NOMO-1 treated with DMSO at 0.1 percent for 48 hours (cell line): ENCODE results near the gene PEAR1.

ENCODE experiments used
- DNase-seq: peaks from one replicate; lab custom pipeline; 2025; ENCODE audit not compliant: unreplicated experiment; lab: John Stamatoyannopoulos, UW

PEAR1 gene

DNA sequence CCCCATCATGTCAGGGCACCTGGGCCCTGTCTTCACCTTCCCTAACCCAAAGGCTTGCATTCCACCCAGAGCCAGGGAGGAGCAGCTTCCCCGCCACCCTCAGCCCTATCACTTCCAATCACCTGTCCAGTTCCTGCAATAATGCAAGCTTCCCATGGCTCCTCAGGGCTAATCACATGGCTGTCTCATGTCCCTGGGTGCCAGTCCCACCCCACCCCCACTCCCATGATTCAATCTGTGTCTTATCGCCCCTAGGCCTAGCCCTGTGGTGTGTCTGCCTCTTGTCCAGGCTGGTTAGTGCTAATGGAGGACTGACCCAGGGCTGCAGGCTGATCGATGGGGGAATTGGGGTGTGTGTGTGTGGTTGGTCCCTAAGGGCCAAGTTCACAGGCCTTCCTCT lies 11.0 kb upstream of the PEAR1 start:
- DNase-seq: no peak

DNA sequence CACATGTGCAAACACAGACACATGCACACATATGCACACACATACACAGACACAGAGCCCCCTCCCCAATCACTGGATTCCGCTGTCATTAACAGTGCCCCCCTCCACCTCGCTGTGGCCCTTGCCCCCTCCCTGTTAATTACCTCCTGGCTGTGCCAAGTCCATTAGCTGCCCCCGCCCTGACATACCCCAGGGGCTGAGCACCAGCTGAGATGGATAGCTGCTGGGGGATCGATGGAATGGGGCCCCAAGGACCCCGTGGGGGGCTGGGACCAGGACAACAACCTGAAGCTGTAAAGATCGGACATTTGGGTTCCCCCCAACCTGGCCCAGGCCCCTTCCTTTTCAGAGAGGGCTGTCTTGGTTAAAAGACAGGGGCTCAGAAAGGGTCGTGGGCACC lies 9.6 kb upstream of the PEAR1 start:
- no peak for DNase-seq

DNA sequence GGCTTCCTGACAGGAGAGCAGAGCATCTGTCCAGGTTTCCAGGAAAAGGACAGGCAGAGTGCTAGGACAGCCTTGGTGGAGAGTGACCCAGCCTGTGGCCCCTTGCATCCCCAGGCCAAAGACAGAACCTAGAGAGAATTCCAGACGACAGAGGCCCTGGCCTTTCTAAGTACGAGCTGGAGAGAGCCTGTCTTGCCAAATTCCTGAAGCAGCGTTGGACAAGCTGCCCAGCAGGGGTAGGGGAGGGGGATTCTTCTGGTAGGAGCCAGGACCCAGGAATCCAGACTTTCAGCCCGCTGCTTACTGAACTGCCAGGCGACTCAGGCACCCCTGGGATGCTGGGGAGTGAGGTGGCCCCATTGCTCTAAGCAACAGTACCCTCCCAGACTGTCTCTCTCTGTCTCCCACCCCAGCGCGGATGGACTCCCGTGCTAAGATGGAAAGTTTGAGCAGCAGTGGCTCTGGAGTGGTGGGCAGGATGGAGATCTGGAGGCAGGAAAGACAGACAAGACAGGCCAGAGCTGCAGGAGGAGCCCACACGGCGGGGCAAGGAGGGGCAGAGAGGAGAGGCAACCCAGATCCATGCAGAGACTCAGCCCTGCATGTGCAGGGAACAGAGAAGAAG lies 8.8 kb upstream of the PEAR1 start:
- DNase-seq: no peak

DNA sequence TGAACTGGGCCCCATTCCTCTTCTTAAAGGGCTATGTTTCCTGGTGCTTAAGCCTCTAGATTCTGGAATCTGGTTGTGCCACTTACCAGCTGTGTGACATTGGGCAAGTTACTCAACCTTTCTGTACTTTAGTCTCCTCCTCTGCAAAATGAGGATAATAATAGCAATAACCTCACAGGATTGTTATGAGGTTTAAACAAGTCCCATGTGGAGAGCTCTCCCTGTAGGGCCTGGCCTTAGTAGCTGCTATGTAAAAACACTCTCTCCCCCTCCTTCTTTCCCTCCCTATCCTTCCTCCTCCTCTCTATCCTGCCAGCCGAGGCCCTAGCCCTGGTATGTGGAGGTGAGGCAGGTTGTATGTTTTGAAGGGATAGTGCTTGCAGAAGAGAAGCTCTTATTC lies 8.2 kb upstream of the PEAR1 start:
- no peak for DNase-seq

DNA sequence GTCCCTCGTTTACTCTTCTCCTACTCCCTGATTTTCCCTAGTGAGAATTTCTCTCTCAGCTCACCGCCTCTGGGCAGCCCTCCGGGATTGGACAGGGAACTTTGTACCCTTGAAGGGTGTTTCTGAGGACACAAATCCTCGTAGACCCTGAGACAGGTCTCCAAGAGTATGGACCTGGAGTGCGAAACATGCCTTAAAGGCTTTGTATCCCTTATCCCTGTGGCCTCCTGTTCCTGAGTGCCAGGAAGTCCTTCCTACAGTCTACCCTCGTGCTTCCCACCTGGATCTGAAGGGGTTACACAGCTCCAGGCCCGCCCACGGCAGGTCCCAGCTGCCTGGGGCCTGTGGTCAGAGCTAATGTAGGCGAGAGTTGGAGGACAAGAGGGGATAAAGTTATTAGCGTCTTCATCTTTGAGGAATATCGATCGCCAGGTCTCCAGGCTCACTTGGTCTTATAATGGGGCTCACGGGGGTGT lies 7.6 kb upstream of the PEAR1 start:
- no peak for DNase-seq

DNA sequence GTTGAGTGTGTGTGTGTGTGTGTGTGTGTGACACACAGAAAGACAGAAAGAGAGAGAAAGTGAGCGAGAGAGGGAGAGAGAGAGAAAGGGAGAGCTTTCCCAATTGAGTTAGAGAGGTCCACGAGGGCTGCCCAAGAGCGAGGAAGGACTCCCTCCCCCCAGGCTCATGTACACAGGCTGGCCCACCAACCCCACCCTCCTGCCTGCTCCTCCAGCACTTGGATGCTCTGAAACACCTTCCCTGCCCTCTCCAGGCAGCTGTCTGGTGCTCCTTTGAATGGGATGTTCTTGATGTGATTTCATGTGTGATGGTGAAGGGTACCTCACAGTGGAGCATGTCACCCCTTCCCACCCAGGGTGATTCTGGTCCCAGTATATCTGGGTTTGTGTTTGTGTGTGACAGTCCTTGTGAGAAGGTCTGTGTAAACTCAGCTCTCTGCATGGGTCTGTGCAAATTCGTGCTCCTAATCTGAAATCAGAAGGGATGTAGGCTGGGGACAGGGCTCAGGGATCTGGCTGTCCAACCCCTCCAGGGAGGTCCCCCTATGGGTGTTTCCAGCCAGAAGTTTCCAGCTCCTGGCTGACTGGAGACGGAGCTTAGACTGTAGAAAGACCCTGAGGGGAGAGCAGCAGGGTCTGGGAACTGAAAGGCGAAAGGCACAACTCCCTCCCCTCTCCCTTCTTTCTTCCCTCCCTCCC lies 6.8 kb upstream of the PEAR1 start:
- DNase-seq: no peak

DNA sequence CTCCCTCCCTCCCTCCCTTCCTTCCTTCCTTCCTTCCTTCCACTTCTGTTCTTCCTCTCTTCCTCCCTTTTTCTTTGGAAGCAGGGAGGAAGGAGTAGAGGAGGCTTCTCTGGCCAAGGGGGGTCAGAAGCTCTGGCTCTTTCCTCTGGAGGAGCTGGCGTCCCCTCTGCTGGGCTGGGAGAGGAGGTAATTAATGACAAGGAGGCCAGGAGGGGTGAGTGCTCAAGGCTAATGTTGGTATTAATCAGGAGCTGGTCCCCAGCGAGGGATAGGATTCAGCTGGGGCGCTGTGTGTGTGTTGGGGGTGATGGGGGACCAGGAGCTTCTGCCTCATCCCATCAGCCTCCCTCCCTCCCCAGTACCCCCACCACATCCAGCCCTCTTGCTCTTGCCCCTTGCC lies 6.2 kb upstream of the PEAR1 start:
- DNase-seq: no peak

DNA sequence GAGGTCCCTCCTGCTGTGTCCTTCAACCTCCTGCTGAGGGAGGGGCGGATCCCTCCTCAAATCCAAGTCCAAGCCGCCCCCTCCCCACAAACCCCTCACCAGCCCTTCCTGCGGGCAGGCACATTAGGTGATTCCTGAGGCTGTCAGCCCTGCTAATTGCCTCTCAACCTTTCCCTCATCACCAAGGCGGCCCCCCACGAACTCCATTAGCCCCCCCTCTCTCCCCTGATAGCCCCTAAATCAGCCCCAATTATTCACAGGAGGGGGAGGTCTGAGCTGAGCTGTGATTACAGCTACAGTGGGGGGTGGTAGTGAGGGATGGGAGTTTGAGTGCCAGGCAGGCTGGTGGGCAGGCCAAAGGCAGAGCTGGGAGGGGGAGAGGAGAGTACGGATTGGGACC lies 5.8 kb upstream of the PEAR1 start:
- DNase-seq: no peak

DNA sequence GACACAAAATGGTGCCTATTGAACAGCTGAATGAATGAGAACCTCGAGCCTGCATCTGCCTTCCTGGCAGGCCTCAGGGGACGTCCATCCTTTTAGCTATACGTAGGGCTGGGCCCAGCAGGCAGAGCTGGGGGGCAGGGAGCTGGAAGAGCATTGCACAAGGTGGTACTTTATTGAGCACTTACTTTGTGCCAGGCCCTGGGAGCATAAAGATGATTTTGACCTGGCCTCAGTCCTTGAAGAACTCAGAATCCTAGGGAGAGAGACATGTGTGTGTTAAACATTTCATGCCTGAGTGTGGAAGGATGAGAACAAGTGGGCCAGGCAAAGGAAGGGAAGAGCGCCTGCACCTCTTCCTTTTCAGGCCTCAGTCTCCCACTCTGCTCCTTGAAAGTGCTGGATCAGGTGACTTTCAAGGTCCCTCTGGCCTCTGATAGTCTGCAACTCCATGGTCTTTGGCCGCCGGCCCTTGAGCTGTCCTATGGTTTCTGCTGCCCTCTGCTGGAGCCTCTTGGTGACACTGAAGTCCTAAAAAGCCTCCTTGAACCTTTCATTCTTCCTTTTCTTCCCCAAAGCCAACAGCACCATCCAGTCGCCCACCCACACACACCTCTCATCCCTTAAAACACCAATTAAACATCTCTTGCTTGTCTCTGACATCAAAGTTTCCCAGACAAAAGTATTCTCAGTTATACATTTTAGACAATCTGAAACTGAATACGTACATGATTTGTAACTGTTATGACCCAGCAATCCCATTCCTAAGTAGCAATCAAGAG lies 3.5 kb upstream of the PEAR1 start:
- peak; percentile 61 for DNase-seq

DNA sequence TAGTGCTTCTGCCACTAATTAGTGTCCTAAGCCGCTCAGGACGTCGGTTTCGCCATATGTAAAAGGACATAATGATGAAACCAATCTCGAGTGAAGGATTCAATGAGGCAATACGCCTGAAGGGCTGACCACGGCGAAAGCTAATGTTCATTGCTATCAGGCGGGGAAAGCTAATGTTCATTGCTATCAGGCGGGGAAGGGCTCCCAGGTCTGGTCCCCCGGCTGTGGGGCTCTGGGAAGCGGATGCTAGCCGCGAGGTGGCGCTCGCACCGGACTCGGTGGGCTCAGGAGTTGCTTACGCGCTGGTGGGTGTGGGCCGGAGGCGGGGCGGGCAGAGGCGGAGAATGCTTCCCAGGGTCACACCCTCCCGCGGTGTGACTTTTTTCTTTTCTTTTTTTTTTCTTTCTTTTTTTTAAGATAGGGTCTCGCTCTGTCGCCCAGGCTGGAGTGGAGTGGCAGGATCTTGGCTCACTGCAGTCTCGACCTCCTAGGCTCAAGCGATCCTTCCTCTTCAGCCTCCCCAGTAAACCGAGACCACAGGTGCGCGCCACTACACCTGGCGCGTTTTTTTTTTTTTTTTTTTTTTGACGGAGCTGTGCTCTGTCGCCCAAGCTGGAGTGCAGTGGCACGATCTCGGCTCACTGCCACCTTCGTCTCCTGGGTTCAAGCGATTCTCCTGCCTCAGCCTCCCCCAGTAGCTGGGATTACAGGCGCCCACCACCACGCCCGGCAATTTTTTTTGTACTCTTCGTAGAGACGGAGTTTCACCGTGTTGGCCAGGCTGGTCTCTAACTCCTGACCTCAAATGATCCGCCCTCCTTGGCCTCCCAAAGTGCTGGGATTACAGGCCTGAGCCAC lies 1.1 kb upstream of the PEAR1 start:
- DNase-seq: peak; percentile 74

DNA sequence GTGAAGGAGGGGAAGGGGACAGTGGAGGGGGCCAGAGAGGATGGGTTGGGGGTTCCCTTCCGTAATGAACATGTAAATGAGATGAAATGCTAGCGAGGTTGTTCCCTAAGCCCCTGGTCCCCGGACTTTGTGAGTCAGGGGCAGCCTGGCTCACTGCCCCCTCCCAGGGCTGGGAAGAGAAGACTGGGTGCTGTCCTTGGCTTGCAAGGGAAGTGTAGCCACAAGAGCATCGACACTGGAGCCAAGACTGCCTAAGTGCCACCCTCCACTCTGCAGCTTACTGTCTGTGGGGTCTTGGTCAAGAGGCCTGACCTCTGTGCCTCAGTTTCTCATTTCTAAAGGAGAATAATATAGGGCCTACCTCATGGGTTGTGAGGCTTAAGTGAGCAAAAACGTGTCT lies 483 bp downstream of the PEAR1 start:
- DNase-seq: no peak

DNA sequence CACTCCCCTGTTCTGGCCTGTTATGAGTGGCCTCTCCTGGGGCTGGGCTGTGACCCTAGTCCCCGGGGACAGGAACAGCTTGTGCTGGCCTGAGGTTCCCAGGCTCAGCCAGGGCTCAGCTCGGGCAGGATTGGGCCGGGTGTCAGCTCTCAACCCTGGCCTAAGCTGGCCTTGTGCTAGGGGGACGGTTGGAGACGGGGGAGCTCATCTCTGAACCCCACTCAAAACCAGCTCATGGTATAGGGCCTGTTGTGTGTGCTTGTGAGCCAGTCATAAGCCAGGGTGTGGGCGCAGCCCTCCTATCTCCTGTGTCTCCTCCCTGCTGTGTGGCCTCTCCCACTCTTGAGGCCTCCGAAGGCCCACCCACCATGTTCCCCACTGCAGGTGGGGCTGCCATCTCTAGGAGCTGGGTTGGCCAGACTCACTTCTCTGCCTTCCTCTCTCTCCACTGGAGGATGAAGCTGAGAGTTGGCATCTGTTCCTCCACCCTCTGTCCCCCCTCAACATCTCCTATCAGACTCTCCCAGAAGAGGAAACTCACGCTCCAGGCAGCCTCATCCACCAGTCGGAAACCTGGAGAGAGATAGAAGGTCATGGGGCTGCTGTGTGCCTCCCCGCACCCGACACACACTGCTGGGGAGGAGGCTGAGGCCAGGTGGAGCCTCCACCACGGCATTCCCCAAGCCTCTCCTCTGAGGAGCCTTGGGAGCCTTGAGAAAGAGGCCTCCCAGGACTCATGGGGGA lies 1.4 kb downstream of the PEAR1 start:
- DNase-seq: no peak

DNA sequence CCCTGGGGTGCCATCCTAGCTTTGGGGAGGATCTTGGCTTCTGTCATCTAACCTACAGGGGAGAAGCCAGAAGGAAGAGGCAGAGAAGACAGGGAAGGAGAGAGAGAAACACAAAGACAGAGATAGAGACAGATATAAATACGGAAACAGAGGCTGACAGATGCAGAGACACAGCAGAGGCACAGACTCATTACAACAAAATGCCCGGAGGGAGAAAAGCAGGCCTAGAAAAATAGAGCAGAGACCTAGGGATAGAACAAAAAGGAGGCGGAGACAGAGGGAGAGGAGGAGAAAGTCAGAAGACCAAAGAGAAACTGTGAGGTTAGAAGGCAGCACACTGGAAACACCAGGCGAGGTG lies 1.9 kb downstream of the PEAR1 start:
- DNase-seq: no peak

DNA sequence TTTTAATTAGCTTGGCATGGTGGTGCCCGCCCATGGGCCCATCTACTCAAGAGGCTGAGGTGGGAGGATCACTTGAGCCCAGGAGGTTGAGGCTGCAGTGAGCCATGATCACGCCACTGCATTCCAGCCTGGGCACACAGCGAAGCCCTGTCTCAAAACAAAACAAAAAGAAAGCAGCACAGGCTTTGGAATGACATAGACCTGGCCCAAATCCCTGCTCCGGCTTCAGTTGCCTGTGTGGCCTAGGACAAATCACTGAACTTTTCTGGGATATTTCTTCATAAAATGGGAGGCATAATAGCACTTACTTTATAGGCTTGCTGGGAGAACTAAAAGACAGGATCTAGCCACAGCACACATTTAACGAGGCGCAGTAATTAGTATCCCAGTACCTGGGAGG lies 2.4 kb downstream of the PEAR1 start:
- DNase-seq: no peak

DNA sequence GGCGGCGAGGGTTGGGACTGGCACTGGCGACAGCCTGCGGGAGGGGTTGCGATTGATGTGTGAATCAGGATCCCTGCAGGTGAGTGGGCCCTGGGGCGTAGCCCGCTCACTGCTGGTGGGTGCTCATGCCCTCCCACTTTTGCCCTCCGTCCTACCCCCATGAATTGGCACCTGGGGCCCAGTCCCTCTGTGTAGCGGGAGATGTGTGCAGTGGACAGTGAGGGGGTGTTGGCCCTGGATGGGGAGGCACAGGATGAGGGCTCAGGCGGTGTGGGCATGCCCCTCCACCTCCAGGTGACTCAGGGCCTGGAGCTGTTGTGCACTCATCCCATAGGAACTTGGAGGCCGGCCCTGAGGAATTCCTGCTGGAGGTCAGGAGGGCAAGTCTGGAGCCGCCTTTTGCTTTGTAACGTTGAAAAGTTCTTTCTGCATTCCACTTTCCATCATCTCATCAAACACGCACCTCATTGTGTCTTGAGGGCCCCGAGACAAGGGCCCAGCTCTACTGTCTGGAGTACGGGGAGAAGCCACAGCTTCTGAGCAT lies 3.0 kb downstream of the PEAR1 start:
- DNase-seq: no peak

DNA sequence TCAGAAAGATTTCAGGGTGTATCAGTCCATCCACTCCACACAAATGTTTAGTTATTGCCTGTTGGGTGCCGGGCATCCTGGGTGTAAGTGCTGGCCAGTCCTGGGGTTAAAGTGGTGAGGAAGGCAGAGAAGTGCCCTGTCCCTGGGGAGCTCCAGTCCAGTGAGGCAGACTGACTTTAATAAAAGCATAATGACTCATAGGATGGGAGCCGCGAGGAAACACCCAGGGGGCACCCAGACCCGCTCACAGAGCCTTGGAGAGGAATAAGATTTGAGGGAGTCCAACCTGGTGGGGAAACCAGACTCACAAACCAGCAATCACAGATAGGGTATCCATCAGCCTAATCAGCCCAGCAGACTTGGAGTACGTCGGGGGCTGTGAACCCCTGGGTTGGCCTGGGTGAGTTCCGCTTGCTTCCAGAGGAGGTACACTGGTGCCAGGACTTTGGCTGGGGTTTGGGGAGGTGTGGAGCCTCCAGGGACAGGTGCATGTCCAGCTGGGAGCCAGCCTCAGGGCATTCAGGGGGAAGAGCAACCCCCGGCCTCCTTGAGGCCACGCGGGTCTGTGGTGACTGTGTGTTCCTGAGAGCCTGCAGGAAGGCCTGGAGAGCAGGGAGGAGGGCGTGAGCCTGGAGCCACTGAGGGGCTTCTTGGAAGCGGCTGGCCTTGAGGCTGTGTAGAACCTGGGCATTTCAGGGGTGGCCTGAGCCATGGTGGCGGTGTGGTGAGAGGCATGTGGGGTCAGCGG lies 3.7 kb downstream of the PEAR1 start:
- DNase-seq: no peak

DNA sequence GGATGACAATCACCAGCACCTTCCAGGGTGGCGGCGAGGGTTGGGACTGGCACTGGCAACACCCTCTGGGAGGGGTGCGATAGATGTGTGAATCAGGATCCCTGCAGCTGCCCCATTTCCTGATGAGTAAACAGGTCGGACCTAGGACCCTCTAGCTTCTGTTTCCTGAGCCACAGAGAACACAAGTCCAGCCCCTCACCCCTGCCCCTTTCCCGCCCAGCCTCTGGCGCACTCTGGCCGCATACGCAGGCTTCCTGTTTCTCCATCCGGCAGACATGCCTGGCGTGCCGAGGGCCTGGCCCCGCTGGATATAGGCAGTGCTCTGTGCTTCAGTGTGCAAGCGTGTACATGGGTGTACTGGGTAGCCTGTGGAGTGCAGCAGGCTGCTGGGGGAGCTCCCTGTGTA lies 4.6 kb downstream of the PEAR1 start:
- DNase-seq: peak; percentile 20

DNA sequence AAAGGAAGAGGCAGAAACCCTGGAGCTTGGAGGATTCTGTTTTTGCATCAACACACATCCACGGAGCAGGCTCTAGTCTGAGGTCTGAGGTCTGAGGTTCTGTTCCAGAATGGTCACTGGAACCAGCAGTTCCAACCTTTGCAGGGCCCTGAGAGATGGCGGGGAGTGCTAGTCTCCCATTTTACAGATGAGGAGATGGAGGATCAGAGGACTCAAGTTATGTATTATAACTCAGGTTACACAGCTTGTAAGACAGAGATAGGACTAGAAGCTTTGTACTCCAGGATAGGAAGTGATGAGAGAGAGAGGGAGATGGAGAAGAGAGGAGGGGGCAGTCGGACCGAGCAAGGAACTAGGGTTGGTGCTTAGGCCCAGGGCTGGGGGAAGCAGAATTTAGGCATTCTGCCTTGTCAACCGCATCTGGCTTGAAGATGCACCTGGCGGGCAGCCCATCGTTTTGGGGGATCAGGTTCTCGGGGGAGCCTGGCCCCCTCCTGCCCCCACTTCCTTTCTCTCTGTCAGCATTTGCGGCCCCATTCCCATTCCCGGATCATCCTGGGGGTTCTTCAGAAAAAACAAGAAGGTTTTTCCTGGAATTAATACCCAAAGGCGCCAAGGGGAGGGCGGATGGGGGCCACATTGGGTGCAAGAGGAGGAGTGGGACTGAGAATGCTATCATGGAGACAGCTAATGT lies 5.6 kb downstream of the PEAR1 start:
- DNase-seq: no peak
